Measurements from ENCODE around the gene GYPB.
"Not testable (repeated sequence)": the region's sequence is repeated elsewhere in the genome, so short reads cannot be mapped to it uniquely, and the experiment has no call there.

Gene GYPB

GRCh38 chr4:143986180-143986579, 33.0 kb downstream of the GYPB start:
- no peak for TF ChIP-seq CTCF (conservative IDR thresholded peaks at IDR 0.05)
- no peak overlapping the region for H3K27ac ChIP-seq

- H3K27ac ChIP-seq: not testable (repeated sequence)
Measured at GRCh38 chr4:143980776-143981175, 38.4 kb downstream of the GYPB start.

- H3K27ac ChIP-seq: not testable (repeated sequence)
Measured at GRCh38 chr4:143975527-143975926, 43.7 kb downstream of the GYPB start.

GRCh38 chr4:143974021-143974420, 45.2 kb downstream of the GYPB start:
- H3K27ac ChIP-seq: not testable (repeated sequence)

GRCh38 chr4:143961075-143961474, 58.1 kb downstream of the GYPB start:
- no peak for TF ChIP-seq CTCF (conservative IDR thresholded peaks at IDR 0.05)

GRCh38 chr4:143955306-143955705, 63.9 kb downstream of the GYPB start:
- H3K27ac ChIP-seq: not testable (repeated sequence)

More at GRCh38 chr4:143961075-143961474, 58.1 kb downstream of the GYPB start:
- no peak overlapping the region for H3K27ac ChIP-seq

GRCh38 chr4:143951458-143951972, 67.7 kb downstream of the GYPB start:
- not testable (repeated sequence) for H3K27ac ChIP-seq

- not testable (repeated sequence) for H3K27ac ChIP-seq
Measured at GRCh38 chr4:143950967-143951366, 68.2 kb downstream of the GYPB start.

GRCh38 chr4:143950185-143950584, 69.0 kb downstream of the GYPB start:
- H3K27ac ChIP-seq: not testable (repeated sequence)

GRCh38 chr4:143947493-143947892, 71.7 kb downstream of the GYPB start:
- not testable (repeated sequence) for H3K27ac ChIP-seq

Measured in VCaP (cell line).